Measurements from ENCODE around the gene ANKRD12.

DNA sequence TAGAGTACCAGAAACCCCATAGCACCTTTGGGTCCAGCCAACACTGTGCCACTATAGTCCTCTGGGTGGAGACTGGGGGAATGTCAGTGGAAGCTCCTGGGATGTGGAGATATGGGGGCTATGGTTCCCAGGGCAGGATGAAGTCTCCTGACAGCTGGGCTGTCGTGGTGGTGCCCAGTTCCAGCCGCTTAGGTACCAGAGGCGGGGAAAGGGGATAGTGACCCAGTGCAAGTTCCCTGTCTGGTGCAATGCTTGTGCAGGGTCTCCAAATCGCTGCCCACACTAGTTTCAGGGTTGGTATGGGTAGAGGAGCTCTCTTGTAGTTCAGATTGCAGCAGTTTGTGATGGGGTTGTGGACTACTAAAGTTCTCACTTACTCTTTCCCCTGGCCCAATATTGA lies 97.9 kb downstream of the ANKRD12 start:
- TF ChIP-seq, protein P1, sequence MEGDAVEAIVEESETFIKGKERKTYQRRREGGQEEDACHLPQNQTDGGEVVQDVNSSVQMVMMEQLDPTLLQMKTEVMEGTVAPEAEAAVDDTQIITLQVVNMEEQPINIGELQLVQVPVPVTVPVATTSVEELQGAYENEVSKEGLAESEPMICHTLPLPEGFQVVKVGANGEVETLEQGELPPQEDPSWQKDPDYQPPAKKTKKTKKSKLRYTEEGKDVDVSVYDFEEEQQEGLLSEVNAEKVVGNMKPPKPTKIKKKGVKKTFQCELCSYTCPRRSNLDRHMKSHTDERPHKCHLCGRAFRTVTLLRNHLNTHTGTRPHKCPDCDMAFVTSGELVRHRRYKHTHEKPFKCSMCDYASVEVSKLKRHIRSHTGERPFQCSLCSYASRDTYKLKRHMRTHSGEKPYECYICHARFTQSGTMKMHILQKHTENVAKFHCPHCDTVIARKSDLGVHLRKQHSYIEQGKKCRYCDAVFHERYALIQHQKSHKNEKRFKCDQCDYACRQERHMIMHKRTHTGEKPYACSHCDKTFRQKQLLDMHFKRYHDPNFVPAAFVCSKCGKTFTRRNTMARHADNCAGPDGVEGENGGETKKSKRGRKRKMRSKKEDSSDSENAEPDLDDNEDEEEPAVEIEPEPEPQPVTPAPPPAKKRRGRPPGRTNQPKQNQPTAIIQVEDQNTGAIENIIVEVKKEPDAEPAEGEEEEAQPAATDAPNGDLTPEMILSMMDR (IDR thresholded peaks at IDR 0.05), result no peak
- TF ChIP-seq ATF2 (CRISPR knock-in tag; IDR thresholded peaks at IDR 0.05; ENCODE audit: borderline replicate concordance, low read depth), result no peak
- TF ChIP-seq MAX (CRISPR knock-in tag; IDR thresholded peaks at IDR 0.05), result no peak
- no peak for TF ChIP-seq ZNF281 (CRISPR knock-in tag; IDR thresholded peaks at IDR 0.05)
- no peak for TF ChIP-seq STAT6 (CRISPR knock-in tag; conservative IDR thresholded peaks at IDR 0.05; ENCODE audit: low read depth)
- TF ChIP-seq ETV6 (CRISPR knock-in tag; IDR thresholded peaks at IDR 0.05), result no peak
- TF ChIP-seq, protein P2, sequence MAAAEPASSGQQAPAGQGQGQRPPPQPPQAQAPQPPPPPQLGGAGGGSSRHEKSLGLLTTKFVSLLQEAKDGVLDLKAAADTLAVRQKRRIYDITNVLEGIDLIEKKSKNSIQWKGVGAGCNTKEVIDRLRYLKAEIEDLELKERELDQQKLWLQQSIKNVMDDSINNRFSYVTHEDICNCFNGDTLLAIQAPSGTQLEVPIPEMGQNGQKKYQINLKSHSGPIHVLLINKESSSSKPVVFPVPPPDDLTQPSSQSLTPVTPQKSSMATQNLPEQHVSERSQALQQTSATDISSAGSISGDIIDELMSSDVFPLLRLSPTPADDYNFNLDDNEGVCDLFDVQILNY (CRISPR knock-in tag; IDR thresholded peaks at IDR 0.05), result no peak
- TF ChIP-seq, protein P3, sequence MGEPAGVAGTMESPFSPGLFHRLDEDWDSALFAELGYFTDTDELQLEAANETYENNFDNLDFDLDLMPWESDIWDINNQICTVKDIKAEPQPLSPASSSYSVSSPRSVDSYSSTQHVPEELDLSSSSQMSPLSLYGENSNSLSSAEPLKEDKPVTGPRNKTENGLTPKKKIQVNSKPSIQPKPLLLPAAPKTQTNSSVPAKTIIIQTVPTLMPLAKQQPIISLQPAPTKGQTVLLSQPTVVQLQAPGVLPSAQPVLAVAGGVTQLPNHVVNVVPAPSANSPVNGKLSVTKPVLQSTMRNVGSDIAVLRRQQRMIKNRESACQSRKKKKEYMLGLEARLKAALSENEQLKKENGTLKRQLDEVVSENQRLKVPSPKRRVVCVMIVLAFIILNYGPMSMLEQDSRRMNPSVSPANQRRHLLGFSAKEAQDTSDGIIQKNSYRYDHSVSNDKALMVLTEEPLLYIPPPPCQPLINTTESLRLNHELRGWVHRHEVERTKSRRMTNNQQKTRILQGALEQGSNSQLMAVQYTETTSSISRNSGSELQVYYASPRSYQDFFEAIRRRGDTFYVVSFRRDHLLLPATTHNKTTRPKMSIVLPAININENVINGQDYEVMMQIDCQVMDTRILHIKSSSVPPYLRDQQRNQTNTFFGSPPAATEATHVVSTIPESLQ (CRISPR knock-in tag; IDR thresholded peaks at IDR 0.05), result no peak
